Retinal pigment epithelial cell (primary cell): ENCODE data around the gene DLG3.

Experiments
- DNase-seq: peaks from one replicate; pipeline ENCODE4 v3.0.0-alpha.2; 2010; ENCODE audit warnings: low read depth
- H3K4me3 ChIP-seq: 2 replicates; pipeline ENCODE4 v1.5.1; 2011; ENCODE audit warnings: mild to moderate bottlenecking, low read length, control low read depth, moderate library complexity
- CTCF ChIP-seq: conservative IDR thresholded peaks from 2 replicates; pipeline ENCODE4 v1.5.1; 2011; ENCODE audit warnings: low read depth, low read length, control low read depth, inconsistent platforms

The DLG3 gene

GRCh38 chrX:70449457-70449966 is 4.9 kb downstream of the DLG3 start:
- no peak for DNase-seq
- TF ChIP-seq CTCF = no peak
- H3K4me3 ChIP-seq = no peak overlapping the region

- TF ChIP-seq CTCF = peak; percentile 69
- H3K4me3 ChIP-seq = peak overlapping the region; percentile 55
- no peak for DNase-seq
Measured at GRCh38 chrX:70452143-70452733, 7.6 kb downstream of the DLG3 start.

- no peak for DNase-seq
- TF ChIP-seq CTCF = no peak
- H3K4me3 ChIP-seq = no peak overlapping the region
Measured at GRCh38 chrX:70453024-70453618, 8.5 kb downstream of the DLG3 start.

- H3K4me3 ChIP-seq = peak overlapping the region; percentile 60
- DNase-seq = no peak
- TF ChIP-seq CTCF = peak; percentile 92
Measured at GRCh38 chrX:70454441-70455365, 10.1 kb downstream of the DLG3 start.

- no peak for TF ChIP-seq CTCF
- peak overlapping the region; percentile 60 for H3K4me3 ChIP-seq
- no peak for DNase-seq
Measured at GRCh38 chrX:70455366-70456202, 10.9 kb downstream of the DLG3 start.

- peak overlapping the region; percentile 60 for H3K4me3 ChIP-seq
- no peak for TF ChIP-seq CTCF
- DNase-seq = no peak
Measured at GRCh38 chrX:70456256-70456655, 11.6 kb downstream of the DLG3 start.
